Testis (tissue), 2 donors: Measurements from ENCODE around the gene UNC13D.
"Not testable (repeated sequence)": the region's sequence is repeated elsewhere in the genome, so short reads cannot be mapped to it uniquely, and the experiment has no call there.

Experiments used
- CTCF ChIP-seq, 3 experiments: fragments of 450-650 bp in 2 of 3; fragments of 200-600 bp in 1 of 3; sonication (generic) in 1 of 3; IDR thresholded peaks; one replicate each; pipeline ENCODE4 v1.5.1; 2016 to 2019; ENCODE audit warnings: antibody characterized with exemption in 3 of 3, mild to moderate bottlenecking in 2 of 3, moderate library complexity in 1 of 3
- POLR2A ChIP-seq: fragments of 450-650 bp; IDR thresholded peaks from one replicate; pipeline ENCODE4 v1.6.1; 2017; ENCODE audit warnings: antibody characterized with exemption, mild to moderate bottlenecking, moderate library complexity

GRCh38 chr17:75868730-75869281 lies 24.6 kb upstream of the UNC13D start:
- not testable (repeated sequence) for TF ChIP-seq CTCF (IDR thresholded peaks at IDR 0.05); POLR2A
